NCI-H82 treated with DMSO at 0.1 percent for 48 hours (cell line): ENCODE data around the gene NF2.

ENCODE experiments used
- DNase-seq: peaks from one replicate; lab custom pipeline; 2025; ENCODE audit not compliant: unreplicated experiment; lab: John Stamatoyannopoulos, UW

Gene NF2

GRCh38 chr22:29629903-29630516 lies 26.6 kb downstream of the NF2 start:
- DNase-seq: no peak

GRCh38 chr22:29630987-29631386 lies 27.6 kb downstream of the NF2 start:
- no peak for DNase-seq

GRCh38 chr22:29631725-29632124 lies 28.3 kb downstream of the NF2 start:
- DNase-seq: no peak

- no peak for DNase-seq
Measured at GRCh38 chr22:29632672-29633071, 29.2 kb downstream of the NF2 start.

GRCh38 chr22:29633514-29634312 lies 30.3 kb downstream of the NF2 start:
- DNase-seq: no peak

GRCh38 chr22:29634847-29635246 lies 31.4 kb downstream of the NF2 start:
- DNase-seq: no peak

- peak; percentile 61 for DNase-seq
Measured at GRCh38 chr22:29635734-29636357, 32.4 kb downstream of the NF2 start.

GRCh38 chr22:29636751-29637150 lies 33.3 kb downstream of the NF2 start:
- no peak for DNase-seq

GRCh38 chr22:29637181-29637580 lies 33.7 kb downstream of the NF2 start:
- DNase-seq: no peak

DNA sequence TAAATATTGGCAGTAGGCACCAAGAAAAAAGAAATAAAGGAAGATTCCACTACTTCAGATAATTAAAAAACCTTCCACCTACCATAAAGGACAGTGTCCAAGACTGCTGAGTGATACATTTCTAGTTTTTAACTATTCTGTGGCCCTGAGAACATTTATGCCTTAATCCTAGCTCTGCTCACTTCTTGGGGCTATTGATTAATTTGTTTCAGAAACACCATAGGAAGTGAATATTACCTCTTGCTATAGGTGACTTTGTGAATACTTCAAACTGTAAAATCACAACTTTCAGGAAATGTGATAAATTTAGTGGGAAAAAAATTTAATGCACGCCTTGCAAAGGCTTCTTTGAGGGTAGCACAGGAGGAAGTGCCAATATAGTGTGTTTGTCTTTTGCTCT lies 35.2 kb downstream of the NF2 start:
- DNase-seq: no peak

DNA sequence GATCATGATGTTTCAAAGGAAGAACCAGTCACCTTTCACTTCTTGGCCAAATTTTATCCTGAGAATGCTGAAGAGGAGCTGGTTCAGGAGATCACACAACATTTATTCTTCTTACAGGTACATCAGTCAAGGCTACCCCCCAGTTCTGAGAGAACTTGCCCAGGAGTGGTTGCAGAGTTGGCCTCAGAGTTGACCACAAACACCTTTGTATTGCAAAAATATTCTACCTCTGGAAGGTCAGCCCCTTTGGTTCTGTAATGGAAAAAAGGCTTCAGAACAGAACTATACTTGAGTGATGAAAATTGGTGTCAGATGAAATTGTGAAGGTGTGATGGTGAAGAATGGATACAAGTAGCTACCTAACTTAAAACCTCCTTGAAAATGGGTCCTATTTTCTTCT lies 35.7 kb downstream of the NF2 start:
- DNase-seq: no peak

GRCh38 chr22:29641042-29641699 lies 37.7 kb downstream of the NF2 start:
- no peak for DNase-seq

GRCh38 chr22:29641700-29642330 lies 38.4 kb downstream of the NF2 start:
- no peak for DNase-seq

DNA sequence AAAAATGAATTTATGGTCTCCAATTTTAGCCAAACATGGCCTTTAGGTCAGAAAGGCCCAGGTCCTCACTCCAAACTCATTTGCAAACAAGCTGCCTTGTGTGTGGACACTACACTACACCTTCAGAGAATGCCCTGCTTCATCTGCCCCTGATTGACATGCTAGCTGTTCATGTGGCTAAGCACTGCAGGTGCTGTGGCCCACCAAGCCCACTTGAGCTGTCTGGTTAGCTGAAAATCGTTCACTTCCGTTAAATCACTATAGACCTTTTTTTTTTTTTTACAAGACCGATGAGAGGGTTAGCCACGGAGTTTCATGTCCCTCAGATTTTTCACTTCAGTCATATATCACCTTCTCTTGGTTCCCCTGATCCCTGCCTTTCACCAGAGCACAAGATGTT lies 39.3 kb downstream of the NF2 start:
- DNase-seq: no peak

DNA sequence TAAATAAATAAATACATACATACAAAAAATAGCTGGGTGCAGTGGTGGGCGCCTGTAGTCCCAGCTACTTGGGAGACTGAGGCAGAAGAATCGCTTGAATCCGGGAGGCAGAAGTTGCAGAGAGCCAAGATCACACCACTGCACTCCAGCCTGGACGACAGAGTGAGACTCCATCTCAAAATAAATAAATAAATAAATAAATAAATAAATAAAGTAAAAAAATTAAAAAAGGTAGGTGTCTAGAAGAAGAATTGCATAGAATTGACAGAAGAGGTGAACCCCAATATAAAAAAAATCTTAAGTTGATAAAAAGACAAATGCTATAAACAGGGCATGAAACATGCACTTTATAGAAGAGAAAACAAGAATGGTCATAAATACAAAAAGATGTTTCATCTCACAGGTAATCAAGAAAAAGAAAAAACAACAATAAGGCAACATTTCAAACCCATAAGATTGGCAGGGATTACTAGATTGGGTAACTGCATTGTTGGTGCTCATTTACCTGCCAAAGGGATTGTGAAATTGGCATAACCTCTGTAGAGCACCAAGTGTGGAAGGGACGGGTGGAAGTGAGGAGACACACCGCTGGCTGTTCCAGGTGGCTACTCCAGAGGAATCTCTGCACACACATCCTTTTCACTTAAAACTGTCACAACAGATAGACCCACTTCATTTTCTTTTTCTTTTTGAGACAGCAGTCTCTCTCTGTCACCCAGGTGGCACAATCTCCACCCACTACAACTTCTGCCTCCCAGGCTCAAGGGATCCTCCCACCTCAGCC lies 44.7 kb downstream of the NF2 start:
- no peak for DNase-seq

- DNase-seq: no peak
Measured at GRCh38 chr22:29650370-29650769, 46.9 kb downstream of the NF2 start.

GRCh38 chr22:29651652-29652051 lies 48.2 kb downstream of the NF2 start:
- DNase-seq: no peak

- no peak for DNase-seq
Measured at GRCh38 chr22:29654420-29654819, 51.0 kb downstream of the NF2 start.

DNA sequence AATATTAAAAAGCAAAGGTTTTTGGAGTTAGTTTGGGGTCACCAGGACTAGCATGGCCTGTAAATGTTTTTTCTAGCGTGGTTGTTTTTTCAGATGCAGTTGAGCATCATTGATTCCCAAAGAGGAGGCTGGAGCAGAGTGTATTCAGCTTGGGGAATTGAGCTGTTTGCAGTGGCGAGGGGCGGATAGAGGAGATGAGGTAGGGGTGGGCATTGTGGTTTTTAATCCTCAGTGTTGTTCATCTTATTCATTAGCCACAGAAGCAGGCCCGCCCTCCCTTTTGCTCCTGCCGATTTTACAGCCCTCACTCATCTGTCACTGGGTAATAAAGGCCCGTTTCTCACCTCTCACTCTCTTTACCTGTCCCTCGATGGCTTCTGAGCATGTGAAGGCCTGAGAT lies 51.4 kb downstream of the NF2 start:
- peak; percentile 29 for DNase-seq

DNA sequence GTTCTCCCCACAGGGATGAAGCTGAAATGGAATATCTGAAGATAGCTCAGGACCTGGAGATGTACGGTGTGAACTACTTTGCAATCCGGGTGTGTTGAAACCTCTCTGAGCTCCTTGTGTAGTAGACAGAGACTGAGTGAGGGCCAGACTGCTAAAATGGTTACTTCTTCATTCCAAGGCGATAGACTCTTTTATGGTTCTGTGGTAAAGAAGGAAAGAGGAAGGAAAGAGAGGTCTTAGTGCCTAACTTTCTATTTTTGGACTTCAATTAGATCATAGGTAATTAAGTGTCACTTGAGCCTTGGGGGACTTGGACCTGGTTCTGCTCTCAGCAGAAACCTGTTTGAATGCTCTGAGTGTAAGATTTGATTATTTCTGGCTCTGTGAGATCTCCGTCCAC lies 54.7 kb downstream of the NF2 start:
- DNase-seq: no peak

- DNase-seq: no peak
Measured at GRCh38 chr22:29660021-29660420, 56.6 kb downstream of the NF2 start.
